GM18951 (cell line): ENCODE data around the gene RAD54L2.
"Not testable (repeated sequence)": the region's sequence is repeated elsewhere in the genome, so short reads cannot be mapped to it uniquely, and the experiment has no call there.

Experiments
- POLR2A ChIP-seq: IDR thresholded peaks from 4 replicates; pipeline ENCODE4 v1.6.1; 2011; ENCODE audit warnings: mild to moderate bottlenecking; ENCODE audit not compliant: insufficient read length, insufficient read depth; ENCODE audit errors: extremely low read depth
- in situ Hi-C: fragments of 300-500 bp; cut with MboI; formaldehyde crosslinking; loops from one replicate; pipeline ENCODE4 v1.12.0; 2022; ENCODE audit warnings: low sequenced_read_pairs, mixed read lengths, inconsistent platforms; ENCODE audit not compliant: unreplicated experiment

RAD54L2 gene

DNA sequence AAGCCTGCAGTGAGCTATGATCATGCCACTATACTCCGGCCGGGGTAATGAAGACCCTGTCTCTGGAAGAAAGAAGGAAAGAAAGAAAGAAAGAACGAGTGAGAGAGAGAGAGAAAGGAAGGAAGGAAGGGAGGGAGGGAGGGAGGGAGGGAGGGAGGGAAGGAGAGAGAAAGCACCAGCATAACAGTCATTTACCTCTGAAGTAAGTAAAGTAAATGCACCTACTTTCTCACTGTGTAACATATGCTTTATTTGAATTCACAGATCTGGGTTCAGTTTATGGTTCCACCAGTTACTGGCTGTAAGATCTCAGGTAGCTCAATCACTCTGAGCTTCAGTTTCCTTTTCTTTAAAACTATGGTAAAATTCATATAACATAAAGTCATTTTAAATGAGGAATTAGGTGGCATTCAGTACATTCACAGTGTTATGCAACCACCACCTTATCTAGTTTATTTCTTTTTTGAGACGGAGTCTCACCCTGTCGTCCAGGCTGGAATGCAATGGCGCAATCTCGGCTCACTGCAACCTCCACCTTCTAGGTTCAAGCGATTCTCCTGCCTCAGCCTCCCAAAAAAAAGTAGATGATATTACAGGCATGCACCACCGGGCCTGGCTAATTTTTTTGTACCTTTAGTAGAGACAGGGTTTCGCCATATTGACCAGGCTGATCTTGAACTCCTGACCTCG is 16.1 kb upstream of the RAD54L2 start:
- TF ChIP-seq POLR2A, result no peak
- in situ Hi-C loops, result no loop called here

DNA sequence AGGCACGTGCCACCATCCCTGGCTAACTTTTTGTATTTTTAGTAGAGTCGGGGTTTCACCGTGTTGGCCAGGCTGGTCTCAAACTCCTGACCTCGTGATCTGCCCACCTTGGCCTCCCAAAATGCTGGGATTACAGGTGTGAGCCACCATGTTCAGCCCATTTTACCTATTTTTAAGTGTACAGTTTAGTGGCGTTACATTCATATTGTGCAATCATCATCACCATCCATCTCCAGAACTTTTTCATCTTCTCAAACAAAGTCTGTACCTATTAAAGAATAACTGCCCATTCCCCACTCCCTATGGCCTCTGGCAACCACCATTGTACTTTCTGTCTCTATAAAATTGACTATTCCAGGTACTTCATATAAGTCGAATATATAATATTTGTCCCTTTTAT is 13.6 kb upstream of the RAD54L2 start:
- in situ Hi-C loops, result not testable (repeated sequence)

- TF ChIP-seq POLR2A, result no peak
- in situ Hi-C loops, result no loop called here
These were observed 8.0 kb upstream of the RAD54L2 start for GRCh38 chr3:51530485-51530884.

GRCh38 chr3:51535146-51536019 is 3.1 kb upstream of the RAD54L2 start:
- TF ChIP-seq POLR2A, result no peak
- in situ Hi-C loops, result no loop called here

GRCh38 chr3:51537631-51538030 is 888 bp upstream of the RAD54L2 start:
- in situ Hi-C loops, result not testable (repeated sequence)

DNA sequence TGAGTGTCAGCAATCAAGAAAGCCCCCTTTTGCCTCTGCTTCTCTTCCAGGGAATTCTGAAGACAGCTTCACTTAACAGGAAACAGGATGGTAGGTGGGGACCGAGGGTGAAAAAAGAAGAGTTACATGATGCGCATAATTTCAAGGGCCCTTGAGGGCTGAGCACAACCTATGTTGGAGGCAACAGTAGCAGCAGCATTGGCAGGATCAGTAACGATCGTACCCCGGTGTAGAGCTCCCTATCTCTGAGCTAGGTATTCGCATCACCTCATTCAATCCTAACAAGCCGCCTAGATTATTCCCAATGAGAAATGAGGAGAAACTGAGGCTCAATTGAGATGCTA is 432 bp upstream of the RAD54L2 start:
- TF ChIP-seq POLR2A, result no peak
- in situ Hi-C loops, result no loop called here

- no peak for TF ChIP-seq POLR2A
- in situ Hi-C loops, result no loop called here
These were observed 897 bp downstream of the RAD54L2 start for GRCh38 chr3:51539291-51539941.

DNA sequence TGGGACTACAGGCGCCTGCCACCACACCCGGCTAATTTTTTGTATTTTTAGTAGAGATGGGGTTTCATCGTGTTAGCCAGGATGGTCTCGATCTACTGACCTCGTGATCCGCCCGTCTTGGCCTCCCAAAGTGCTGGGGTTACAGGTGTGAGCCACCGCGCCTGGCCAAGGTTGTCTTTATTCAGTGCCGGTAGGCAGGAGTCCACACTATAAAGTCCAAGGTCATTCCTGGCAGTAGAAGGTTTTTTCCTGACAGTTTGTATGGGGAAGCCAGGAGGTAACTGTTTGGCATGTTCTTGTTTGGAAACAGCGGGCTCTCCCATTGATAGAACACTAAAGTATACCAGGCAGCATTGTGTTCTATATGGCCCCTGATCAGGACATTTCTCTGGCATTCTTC is 4.1 kb downstream of the RAD54L2 start:
- in situ Hi-C loops, result not testable (repeated sequence)

GRCh38 chr3:51544011-51544775 is 5.7 kb downstream of the RAD54L2 start:
- in situ Hi-C loops, result no loop called here
- TF ChIP-seq POLR2A, result no peak

- TF ChIP-seq POLR2A, result no peak
- in situ Hi-C loops, result no loop called here
These were observed 8.8 kb downstream of the RAD54L2 start for GRCh38 chr3:51547274-51547673.

DNA sequence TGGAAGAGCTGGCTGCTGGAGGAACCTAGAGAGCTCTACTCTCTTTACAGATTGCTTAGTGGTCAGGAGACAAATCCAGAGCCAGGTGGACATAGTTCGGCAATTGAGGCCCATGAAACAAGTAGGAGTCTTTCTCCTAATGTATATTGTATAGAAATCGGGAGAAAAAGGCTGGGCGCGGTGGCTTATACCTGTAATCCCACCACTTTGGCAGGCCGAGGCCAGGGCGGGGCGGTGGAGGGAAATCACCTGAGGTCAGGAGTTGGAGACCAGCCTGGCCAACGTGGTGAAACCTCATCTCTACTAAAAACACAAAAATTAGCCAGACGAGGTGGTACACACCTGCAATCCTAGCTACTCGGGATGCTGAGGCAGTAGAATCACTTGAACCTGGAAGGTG is 10.8 kb downstream of the RAD54L2 start:
- no peak for TF ChIP-seq POLR2A
- in situ Hi-C loops, result no loop called here

DNA sequence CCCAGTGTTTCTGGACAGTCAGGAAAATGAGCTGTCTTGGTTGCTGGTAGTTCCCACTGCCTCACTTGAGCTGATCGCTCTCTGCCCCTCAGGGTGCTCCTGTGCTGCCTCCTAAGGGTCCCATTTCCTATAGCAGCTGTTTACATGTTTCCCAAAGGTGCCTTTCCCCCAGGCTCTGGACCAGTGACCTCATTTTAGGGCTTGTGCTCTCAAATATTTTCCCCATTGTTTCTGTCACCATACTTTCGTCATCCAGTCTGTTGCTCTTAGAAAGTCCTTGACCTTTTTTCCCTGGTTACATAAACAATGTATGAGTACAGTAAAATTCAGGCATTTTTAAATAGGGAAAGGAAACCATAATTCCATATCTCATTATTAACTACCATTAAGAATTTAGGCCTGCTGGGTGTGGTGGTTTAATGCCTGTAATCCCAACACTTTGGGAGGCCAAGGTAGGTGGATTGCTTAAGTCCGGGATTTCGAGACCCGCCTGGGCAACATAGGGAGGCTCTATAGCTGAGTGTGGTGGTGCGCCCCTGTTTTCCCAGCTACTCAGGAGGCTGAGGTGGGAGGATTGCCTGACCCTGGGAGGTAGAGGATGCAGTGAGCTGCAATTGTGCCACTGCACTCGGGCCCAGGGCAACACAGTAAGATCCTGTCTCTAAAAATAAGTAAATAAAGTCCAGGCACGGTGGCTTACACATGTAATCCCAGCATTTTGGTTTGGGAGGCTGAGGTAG is 11.7 kb downstream of the RAD54L2 start:
- no peak for TF ChIP-seq POLR2A
- in situ Hi-C loops, result no loop called here

GRCh38 chr3:51557993-51558392 is 19.5 kb downstream of the RAD54L2 start:
- in situ Hi-C loops, result no loop called here
- TF ChIP-seq POLR2A, result no peak
